ENCODE results near the gene FXYD5. TPM values are rescaled to one million over a fixed set of nuclear protein-coding genes. Genes with fewer than 3 reads are reported as not detected.

Gene FXYD5
- total and polyA plus RNA-seq, 9 of the 15 experiments (the other 6 are each of a cell fraction or from before 2014, with no cell fraction given): 104 to 537 (median 174) TPM

DNA sequence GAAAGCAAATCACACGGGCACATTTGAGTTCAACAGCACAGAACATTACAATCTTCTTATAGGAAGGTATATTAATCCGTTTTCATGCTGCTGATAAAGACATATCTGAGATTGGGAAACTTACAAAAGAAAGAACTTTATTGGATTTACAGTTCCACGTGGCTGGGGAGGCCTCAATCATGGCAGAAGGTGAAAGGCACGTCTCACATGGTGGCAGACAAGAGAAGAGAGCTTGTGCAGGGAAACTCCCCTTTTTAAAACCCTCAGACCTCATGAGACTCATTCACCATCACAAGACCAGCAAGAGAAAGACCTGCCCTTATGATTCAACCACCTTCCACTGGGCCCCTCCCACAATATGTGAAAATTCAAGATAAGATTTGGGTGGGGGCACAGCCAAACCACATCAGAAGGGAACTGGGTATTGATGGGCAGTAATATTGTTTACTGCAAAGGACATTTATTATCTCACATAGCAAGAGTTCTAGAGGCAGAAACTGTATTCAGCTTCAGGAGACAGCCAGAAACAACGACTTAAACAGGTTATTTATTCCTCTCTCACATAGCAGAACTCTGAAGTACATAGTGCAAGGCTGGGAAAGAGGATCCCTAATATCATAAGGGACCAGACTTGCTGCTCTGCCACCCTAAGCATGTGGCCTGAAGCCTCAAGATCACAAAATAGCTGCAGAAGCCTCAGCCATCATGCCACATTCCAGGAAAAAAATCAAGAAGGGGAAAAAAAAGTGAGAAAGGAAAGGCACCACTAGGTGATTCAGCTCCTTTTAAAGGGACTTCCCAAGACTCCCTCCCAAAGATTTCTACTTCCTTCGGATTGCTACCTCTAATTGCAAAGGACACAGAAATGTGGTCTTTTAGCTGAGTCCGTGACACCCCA, 23.1 kb downstream of the FXYD5 start (continued):
- TF ChIP-seq, protein P1, sequence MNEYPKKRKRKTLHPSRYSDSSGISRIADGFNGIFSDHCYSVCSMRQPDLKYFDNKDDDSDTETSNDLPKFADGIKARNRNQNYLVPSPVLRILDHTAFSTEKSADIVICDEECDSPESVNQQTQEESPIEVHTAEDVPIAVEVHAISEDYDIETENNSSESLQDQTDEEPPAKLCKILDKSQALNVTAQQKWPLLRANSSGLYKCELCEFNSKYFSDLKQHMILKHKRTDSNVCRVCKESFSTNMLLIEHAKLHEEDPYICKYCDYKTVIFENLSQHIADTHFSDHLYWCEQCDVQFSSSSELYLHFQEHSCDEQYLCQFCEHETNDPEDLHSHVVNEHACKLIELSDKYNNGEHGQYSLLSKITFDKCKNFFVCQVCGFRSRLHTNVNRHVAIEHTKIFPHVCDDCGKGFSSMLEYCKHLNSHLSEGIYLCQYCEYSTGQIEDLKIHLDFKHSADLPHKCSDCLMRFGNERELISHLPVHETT (CRISPR knock-in tag; conservative IDR thresholded peaks at IDR 0.05 in 1 of 2, IDR thresholded peaks at IDR 0.05 in 1 of 2): no peak
- no peak for TF ChIP-seq SIX5 (IDR thresholded peaks at IDR 0.05; ENCODE audit: borderline replicate concordance in 1 of 2, insufficient read depth in 1 of 2, low read depth in 1 of 2, low read length in 2 of 2)
- TF ChIP-seq SMAD4 (CRISPR knock-in tag; conservative IDR thresholded peaks at IDR 0.05): no peak
- TF ChIP-seq CEBPG (CRISPR knock-in tag; IDR thresholded peaks at IDR 0.05): no peak
- TF ChIP-seq CEBPG (tag; conservative IDR thresholded peaks at IDR 0.05 in 1 of 2, IDR thresholded peaks at IDR 0.05 in 1 of 2): no peak

DNA sequence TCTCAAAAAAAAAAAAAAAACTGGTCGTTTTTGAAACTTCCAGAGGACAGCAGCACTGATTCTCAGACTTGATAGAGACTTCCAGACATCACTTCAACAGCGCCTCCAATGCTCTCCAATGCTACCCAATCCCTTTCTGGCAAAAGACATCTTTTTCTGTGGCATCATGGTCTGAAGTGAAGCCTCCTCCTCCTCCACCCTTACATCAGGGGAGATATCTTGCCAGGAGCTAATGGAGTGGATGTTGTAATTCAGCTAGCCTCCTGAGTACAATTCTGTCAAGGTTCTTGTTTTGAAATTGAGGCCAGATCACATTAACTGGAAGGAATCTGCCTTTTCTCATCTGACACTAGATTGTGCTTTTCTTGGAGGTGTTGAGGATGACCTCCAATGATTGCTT, 24.2 kb downstream of the FXYD5 start:
- no peaks in the 10 kb centered on the region for H3K79me2 ChIP-seq (ENCODE audit: control insufficient read depth, insufficient read depth, low read length)
- no peak overlapping the region for H2AFZ ChIP-seq (ENCODE audit: low read depth, low read length)
- no peak overlapping the region for H3K27ac ChIP-seq (ENCODE audit: extremely low read depth, low read depth, low read length)
- no peak overlapping the region for H3K9ac ChIP-seq (ENCODE audit: insufficient read depth in 1 of 2, low read depth in 2 of 2, low read length in 2 of 2)
- ChIA-PET POLR2A (interaction anchor here (0.7 to 0.9 kb wide), 2 partner anchors 9 to 238 kb away, joined by 3 to 4 read pairs; no protein-coding TSS in a partner anchor), CTCF (ENCODE audit: low intra/inter-chr PET ratio) (no interaction called here)
- no peaks in the 10 kb centered on the region for H4K20me1 ChIP-seq (replicated peaks; ENCODE audit: control insufficient read depth, insufficient read depth, low read length)
- ATAC-seq (no peak), FAIRE-seq (no peak), DNase-seq (ENCODE audit: extremely low read depth in 1 of 4, low spot score in 3 of 4) (no peak)
- H3K27me3 ChIP-seq (ENCODE audit: control insufficient read depth in 2 of 2, insufficient read depth in 2 of 2, low read length in 2 of 2): no peaks in the 10 kb centered on the region
- 35% methylated on average over 2 of the region's 2 CpGs for WGBS (ENCODE audit: insufficient coverage, low coverage, missing lambda C conversion rate)
- H3K9me3 ChIP-seq (replicated peaks; ENCODE audit: control insufficient read depth, insufficient read depth, low read depth, low read length): 0 out of 2 replicates have a peak, but pooled peaks cover 10% of the 10 kb centered on the region
- no TSS peak for BruUV-seq (replicated peaks)
- H3K4me3 ChIP-seq: no peak overlapping the region
- in situ Hi-C loops (cut with MboI): no loop called here
- H3K36me3 ChIP-seq (ENCODE audit: control insufficient read depth, insufficient read depth, low read length): no peaks in the 10 kb centered on the region
- intact Hi-C loops (cut with micrococcal nuclease): no loop called here
- H3K9me1 ChIP-seq (ENCODE audit: control insufficient read depth, insufficient read depth, low read length): no peaks in the 10 kb centered on the region
- H3K4me2 ChIP-seq (ENCODE audit: insufficient read depth, low read length): no peak overlapping the region
- H3K4me1 ChIP-seq (replicated peaks in 1 of 2; ENCODE audit: control insufficient read depth in 2 of 2, insufficient read depth in 2 of 2, low read length in 2 of 2): peaks cover 3 to 7% of the 10 kb centered on the region in 2 experiments; a peak in 2 of 5 replicates
- TF ChIP-seq HDAC6 (IDR thresholded peaks at IDR 0.05; ENCODE audit: low read depth, low read length): no peak
- TF ChIP-seq, protein P2, sequence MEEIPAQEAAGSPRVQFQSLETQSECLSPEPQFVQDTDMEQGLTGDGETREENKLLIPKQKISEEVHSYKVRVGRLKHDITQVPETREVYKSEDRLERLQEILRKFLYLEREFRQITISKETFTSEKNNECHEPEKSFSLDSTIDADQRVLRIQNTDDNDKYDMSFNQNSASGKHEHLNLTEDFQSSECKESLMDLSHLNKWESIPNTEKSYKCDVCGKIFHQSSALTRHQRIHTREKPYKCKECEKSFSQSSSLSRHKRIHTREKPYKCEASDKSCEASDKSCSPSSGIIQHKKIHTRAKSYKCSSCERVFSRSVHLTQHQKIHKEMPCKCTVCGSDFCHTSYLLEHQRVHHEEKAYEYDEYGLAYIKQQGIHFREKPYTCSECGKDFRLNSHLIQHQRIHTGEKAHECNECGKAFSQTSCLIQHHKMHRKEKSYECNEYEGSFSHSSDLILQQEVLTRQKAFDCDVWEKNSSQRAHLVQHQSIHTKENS (CRISPR knock-in tag; IDR thresholded peaks at IDR 0.05): no peak
- no peak for TF ChIP-seq ZNF586 (CRISPR knock-in tag; conservative IDR thresholded peaks at IDR 0.05)
- TF ChIP-seq, protein P3, sequence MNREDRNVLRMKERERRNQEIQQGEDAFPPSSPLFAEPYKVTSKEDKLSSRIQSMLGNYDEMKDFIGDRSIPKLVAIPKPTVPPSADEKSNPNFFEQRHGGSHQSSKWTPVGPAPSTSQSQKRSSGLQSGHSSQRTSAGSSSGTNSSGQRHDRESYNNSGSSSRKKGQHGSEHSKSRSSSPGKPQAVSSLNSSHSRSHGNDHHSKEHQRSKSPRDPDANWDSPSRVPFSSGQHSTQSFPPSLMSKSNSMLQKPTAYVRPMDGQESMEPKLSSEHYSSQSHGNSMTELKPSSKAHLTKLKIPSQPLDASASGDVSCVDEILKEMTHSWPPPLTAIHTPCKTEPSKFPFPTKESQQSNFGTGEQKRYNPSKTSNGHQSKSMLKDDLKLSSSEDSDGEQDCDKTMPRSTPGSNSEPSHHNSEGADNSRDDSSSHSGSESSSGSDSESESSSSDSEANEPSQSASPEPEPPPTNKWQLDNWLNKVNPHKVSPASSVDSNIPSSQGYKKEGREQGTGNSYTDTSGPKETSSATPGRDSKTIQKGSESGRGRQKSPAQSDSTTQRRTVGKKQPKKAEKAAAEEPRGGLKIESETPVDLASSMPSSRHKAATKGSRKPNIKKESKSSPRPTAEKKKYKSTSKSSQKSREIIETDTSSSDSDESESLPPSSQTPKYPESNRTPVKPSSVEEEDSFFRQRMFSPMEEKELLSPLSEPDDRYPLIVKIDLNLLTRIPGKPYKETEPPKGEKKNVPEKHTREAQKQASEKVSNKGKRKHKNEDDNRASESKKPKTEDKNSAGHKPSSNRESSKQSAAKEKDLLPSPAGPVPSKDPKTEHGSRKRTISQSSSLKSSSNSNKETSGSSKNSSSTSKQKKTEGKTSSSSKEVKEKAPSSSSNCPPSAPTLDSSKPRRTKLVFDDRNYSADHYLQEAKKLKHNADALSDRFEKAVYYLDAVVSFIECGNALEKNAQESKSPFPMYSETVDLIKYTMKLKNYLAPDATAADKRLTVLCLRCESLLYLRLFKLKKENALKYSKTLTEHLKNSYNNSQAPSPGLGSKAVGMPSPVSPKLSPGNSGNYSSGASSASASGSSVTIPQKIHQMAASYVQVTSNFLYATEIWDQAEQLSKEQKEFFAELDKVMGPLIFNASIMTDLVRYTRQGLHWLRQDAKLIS (CRISPR knock-in tag; IDR thresholded peaks at IDR 0.05): no peak
